Stimulated activated CD4-positive, alpha-beta T cell treated with anti-CD3 and anti-CD28 coated beads, Interleukin-2, amount 100 ng/mL, for 4 hours (primary cell): ENCODE measurements around the gene CRISPLD2.
"Not testable (repeated sequence)": the region's sequence is repeated elsewhere in the genome, so short reads cannot be mapped to it uniquely, and the experiment has no call there.

Source experiments
- DNase-seq: peaks from one replicate; pipeline ENCODE4 v3.0.0-alpha.2; 2020; ENCODE audit warnings: low read depth

CRISPLD2 gene

DNA sequence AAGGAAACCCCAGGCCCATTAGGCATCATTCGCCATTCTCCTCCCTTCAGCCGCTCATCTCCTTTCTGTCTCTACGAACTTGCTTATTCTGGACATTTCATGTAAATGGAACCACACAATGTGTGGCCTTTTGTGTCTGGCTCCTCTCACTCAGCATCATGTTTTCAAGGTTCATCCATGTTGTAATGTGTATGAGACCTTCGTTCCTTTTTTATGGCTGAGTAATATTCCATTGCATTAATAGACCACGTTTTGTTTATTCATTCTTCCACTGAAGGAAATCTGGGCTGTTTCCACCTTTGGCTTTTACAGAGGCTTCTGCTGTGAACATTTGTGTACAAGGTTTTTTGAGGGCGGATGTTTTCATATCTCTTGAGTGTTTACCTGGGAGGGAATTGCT lies 3.2 kb downstream of the CRISPLD2 start:
- no peak for DNase-seq

GRCh38 chr16:84823484-84823883 lies 3.7 kb downstream of the CRISPLD2 start:
- DNase-seq: no peak

GRCh38 chr16:84823926-84824325 lies 4.1 kb downstream of the CRISPLD2 start:
- no peak for DNase-seq

DNA sequence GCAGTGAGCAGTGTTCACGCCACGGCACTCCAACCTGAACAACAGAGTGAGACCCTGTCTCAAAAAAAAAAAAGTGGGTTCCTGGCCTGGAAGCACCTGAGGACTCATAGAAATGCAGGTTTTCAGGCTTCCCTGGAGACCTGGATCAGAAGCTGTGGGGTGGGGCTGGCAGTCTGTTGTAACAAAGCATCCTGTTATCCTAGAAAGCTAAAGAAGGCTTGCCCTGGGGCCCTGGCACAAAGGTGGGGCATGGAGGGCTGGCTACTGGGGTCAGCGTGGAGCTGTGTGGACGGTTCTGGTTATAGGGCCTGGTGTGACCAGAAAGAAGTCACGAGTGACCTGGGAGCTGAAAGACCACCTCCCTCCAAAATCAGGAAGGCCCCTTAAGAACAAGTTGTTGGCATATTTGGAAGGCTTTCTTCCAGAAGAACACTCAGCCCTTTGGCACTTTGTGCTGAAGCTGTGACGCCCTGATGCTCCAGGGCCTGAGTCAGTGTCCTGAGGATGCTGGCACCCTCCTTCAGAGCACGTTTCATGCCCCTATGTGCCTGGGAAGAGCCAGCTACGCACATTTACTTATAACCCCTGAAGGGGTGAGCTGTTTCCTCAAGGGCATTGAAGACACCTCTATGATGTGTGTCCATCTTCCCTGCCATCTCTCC lies 6.2 kb downstream of the CRISPLD2 start:
- DNase-seq: no peak

DNA sequence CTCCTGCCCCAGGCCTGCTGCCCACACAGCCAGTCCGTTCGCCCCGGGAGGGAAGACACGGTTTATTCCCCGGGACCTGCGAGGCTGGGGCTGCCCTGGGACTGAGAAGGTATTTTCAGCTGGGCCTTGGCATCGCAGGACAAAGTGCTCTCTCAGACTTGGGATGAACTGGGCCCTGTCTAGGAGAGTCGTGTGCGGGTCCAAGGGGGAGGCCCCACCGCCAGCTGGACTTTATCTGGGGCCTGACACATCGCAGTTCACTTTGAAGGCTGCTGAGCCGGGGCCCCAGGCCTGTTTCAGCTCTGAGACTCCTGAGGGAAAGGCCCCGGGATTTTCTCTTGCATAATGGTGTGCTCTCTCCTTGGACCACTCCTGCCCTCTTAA lies 6.8 kb downstream of the CRISPLD2 start:
- DNase-seq: no peak

- DNase-seq: no peak
Measured at GRCh38 chr16:84827131-84827574, 7.4 kb downstream of the CRISPLD2 start.

GRCh38 chr16:84827897-84828296 lies 8.1 kb downstream of the CRISPLD2 start:
- no peak for DNase-seq

DNA sequence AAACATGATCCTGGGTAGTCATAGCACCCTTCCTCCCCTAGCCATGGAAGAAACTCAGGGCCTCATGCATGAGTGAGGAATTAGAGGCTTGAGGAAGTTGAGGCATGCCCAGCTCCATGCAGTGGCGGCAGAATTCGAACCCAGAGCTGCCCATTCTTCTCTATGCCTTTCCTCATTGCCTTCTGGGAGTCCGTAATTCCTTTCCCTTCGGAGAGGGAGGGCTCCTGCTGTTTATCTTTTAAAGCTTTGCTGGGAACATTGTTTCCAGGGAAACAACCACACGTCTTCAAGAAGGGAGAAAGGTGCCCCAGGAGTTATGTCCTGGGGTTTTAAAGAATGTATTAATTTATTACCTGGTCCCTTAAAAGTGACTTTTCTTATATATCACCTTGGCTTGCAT lies 8.5 kb downstream of the CRISPLD2 start:
- DNase-seq: no peak

DNA sequence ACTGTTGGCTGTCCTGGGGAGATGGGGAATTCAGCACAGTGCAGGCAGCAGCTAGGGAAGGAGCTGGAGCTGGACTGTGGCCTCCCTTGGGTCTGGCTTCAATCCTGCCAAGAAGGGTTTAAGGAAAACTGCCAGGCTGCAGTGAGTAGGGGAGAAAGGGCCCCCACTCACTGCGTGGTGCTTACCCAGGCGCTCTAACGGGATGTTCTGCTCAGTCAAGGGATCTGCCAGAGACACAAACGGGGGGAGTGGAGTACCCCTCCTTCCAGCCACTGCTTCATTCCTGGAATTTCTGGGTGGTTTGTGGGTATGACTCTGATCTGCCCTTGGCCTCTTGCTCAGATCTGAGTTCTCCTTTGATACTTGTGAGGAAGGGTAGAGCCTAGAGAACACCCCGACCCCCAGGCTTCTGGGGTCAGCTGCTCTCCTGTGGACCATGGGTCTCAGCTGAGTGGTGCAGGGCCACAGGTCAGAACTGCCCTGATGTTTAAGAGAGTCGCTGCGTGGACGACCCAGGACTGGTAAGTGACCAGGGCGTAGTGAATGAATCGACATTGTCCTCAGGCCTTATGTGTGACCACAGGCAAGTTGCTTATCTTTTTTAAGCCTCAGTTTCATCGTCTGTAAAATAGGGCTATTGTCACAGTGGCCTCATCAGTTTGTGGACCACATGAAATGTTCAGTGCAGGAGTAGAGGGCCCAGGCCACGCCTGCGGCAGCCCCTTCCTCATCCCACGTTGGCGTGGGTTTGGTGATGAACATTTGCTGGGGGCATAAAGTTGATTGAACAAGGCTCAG lies 9.6 kb downstream of the CRISPLD2 start:
- no peak for DNase-seq

- no peak for DNase-seq
Measured at GRCh38 chr16:84830765-84831384, 11.1 kb downstream of the CRISPLD2 start.

GRCh38 chr16:84831728-84832127 lies 11.9 kb downstream of the CRISPLD2 start:
- DNase-seq: not testable (repeated sequence)

DNA sequence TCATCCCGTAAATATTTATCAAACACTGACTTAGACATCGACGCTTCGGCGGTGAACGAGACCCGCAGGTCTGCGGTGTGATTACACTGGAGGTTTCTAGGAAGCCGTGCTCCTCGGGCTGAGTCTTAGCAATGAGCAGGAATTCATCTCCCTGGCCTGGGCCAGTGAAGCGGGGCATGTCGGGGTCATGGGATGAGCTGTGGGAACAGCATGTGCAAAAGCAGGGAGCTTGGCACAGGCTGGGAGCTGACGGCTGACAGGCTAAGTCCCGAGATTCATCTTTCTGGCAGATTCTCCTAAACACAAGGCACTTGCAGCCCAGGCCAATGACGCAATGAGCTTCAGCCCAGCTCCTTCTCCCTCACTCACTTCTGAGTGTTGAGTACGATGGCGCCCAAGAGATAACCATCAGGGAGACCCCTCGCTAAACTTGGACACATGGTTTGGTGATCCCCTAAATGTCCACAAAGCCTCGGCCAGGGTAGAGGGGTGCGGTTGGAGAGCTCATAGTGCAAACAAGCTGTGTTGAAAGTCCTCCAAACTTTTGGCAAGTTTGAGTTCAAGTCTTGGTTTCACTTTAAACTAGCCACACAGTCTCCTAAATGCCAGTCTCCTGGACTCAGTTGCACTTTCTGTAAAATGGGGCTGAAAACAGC lies 12.8 kb downstream of the CRISPLD2 start:
- no peak for DNase-seq

GRCh38 chr16:84833144-84833500 lies 13.3 kb downstream of the CRISPLD2 start:
- no peak for DNase-seq

DNA sequence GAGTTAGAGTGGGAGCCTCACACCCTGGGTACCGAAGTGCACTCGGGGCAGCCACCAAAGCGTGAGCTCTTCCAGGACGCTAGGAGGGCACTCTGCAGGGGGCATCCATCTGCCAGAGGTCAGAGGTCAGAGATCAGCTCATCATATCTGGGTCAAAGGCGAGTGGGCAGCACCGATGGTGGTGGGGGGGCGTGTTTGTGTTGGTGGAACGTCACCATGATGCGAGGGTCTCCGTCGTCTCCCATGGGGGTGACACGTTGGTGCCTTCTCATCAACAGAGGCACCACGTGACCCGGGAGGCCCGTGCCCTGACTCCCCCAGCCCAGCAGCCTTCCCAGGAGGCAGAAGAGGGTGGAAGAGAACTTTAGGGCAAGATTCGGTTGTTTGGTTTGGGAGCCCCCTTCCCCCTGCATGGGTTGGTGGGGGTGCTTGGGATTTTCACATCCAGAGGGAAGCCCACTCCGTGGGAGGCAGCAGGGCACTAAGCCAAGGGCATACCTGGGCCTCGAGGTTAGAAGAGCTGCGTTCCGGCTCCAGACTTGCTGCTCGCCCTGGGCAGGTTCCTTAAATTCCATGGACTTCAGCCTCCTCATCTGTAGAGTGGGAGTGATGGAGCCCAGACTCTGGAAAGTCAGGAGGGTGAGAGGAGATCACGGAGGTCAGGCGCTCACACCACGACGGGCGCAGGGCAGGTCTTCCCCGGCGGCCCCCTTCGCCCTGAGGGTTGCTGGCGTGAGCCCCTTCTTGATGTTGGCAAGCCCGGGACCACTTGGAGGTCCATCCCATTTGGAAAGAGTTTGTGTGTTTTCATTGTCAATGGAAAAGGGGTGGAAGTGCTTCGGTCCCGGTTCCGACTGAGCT lies 14.0 kb downstream of the CRISPLD2 start:
- DNase-seq: no peak

- DNase-seq: no peak
Measured at GRCh38 chr16:84834403-84834772, 14.6 kb downstream of the CRISPLD2 start.

DNA sequence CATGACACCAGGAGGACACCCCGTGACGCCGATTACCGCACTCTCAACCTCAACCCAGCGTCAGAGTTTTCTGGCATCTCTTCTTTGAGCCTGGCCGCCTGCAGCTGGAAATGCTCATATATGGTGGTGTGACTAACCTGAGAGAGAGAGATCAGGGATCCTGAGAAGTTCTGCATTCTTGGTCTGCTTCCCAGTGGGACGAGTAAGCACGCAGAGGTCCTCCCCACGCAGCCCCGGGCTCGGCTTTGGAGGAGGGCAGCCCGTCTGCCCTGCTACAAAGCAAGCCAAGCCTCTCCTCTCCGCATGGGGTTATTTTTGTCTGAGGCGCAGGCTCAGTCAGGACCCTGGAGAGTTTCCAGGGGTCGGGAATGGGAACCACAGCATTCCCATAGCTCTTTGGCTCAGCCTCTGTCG lies 16.5 kb downstream of the CRISPLD2 start:
- DNase-seq: no peak

- DNase-seq: no peak
Measured at GRCh38 chr16:84836967-84837366, 17.2 kb downstream of the CRISPLD2 start.

DNA sequence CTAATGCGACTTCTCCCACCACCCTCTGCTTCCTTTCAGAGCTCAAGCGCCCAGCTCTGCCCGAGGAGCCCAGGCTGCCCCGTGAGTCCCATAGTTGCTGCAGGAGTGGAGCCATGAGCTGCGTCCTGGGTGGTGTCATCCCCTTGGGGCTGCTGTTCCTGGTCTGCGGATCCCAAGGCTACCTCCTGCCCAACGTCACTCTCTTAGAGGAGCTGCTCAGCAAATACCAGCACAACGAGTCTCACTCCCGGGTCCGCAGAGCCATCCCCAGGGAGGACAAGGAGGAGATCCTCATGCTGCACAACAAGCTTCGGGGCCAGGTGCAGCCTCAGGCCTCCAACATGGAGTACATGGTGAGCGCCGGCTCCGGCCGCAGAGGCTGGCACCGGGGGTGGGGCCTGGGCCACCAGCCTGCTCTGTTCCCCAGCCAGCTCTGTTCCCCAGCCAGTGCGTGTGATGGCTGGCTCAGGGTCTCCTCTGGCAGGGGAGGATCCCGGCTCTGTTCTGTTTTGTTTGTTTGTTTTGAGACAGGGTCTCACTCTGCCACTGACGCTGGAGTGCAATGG lies 18.7 kb downstream of the CRISPLD2 start:
- DNase-seq: no peak

GRCh38 chr16:84839054-84839453 lies 19.3 kb downstream of the CRISPLD2 start:
- DNase-seq: no peak

DNA sequence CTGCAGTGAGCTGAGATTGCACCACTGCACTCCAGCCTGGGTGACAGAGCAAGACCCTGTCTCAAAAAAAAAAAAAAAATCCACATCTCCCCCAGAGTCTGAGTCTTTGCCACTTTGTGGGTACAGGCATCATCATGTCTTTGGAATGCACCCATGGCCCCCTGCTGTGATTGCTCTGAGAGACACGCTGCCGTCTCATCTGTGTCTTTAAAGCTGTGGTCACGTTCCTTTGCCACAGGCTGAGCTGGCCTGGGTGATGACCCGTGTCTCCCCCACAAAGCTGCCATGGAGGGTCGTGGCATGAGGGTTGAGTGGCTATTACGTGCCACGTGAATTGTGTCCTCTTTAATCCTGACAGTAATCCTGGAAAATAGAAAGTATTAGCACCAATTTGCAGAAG lies 20.2 kb downstream of the CRISPLD2 start:
- no peak for DNase-seq
